HG02571 (cell line): ENCODE measurements around the gene TMEM115.

Experiments used
- ATAC-seq: cut with Tn5 transposase; IDR thresholded peaks from one replicate; pipeline ENCODE4 v1.9.1; 2021; ENCODE audit warnings: mild to moderate bottlenecking, moderate library complexity; ENCODE audit not compliant: unreplicated experiment

The TMEM115 gene

DNA sequence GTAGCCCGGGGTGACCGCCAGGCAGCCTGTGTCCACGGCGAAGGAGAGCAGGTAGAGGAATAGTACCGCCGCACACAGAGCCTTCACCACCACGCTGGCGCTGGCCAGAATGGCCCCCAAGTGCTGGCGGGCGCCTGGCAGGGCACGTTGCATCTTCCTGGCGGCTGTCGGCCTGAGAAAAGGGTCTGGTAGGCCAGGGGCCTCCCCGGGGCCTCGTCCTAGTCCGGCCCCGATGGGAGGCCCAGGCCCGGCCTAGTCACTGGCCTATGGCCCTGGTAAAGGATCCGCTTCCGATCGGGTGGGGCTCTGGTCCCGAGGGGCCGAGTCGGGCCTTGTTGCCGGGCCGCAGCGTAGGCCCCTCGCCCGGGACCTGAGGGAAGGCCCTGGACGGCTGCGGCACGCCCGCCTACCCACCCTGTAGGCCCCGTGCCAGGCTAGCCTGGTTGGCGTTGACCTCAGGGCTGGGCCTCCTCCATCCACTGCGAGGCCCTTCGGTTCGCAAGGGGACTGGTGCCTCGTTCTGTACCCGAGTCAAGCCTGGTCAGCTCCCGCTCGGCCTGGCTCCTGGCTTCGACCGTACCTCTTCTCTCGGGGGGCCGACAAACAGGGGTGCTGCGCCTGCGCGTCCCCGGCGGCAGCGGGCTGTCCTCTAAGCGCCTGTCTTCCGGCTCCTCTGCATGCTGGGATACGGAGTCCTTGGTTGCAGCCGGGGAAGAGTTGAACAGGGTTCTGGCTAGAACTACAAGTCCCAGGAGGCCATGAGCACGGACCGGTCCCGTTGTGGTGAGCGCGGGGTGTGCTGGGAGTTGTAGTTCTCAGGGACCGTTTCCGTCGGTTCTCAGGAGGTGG lies at the start of gene TMEM115:
Gene TMEM115 (minus strand): TSS at position 611 of the 849 bp plus-strand sequence. CDS start 458 bp downstream, at position 153.
- peak; percentile 98 for ATAC-seq

DNA sequence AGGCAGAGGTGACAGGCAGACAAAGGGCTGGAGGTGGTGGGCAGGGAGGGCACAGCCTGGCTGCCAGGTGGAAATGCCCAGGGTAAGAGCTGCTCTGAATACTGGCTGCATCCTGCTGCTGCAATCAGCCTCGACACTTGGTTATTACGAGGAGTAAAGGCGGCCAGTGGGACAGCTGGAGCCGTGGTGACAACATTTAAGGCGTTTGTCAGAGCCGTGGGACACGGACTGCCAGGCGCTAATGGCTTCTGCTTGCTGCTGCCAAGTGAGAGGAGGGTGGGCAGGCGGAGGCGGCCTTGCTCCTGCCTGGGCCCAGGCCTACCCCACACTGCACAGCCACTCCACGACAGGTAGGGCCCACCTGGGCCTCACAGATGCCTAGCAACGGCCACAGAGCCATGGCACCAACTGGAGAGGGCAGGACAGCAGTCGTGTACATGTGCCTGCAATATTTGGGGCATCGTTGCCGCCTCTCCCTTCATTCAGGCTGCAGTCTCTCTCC lies 49.2 kb upstream of the TMEM115 start:
- ATAC-seq: no peak

DNA sequence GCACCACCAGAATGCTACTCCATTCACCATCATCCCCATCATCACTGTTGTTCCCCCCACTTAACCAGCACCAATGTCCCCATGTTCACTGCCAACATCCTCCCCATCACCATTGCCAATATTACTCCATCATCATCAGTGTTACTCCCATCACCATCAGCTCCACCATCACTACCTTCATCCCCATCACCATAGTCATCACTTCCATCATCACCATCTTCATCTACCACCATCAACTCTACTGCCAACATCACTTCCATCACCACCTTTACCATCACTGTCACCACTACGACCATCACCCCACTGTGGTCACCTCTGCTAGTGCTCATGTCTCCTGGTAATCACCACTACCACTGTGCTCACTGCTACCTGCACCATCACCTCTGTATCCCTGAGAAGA lies 47.2 kb upstream of the TMEM115 start:
- ATAC-seq: no peak

GRCh38 chr3:50405249-50405648 lies 45.9 kb upstream of the TMEM115 start:
- ATAC-seq: no peak

GRCh38 chr3:50401978-50402595 lies 42.8 kb upstream of the TMEM115 start:
- ATAC-seq: no peak

DNA sequence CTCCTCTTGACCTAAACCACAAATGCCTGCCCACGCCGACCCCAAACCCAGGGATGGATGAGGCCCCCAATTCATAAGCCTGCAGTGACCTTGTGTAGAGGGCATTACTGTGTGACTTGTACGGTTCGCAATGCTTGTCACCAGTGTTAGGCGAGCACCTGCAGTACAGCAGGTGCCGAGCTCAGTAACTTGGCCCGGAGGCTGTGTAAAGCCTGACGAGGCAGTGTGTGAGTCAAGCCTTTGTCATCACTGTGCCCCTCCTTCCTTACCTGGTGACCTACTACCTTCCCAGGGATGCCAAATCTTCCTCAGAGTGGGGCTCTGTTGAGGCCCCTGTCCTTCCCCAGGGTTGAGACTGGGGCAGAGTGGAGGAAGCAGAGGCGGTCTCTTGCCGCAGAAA lies 37.2 kb upstream of the TMEM115 start:
- ATAC-seq: no peak

DNA sequence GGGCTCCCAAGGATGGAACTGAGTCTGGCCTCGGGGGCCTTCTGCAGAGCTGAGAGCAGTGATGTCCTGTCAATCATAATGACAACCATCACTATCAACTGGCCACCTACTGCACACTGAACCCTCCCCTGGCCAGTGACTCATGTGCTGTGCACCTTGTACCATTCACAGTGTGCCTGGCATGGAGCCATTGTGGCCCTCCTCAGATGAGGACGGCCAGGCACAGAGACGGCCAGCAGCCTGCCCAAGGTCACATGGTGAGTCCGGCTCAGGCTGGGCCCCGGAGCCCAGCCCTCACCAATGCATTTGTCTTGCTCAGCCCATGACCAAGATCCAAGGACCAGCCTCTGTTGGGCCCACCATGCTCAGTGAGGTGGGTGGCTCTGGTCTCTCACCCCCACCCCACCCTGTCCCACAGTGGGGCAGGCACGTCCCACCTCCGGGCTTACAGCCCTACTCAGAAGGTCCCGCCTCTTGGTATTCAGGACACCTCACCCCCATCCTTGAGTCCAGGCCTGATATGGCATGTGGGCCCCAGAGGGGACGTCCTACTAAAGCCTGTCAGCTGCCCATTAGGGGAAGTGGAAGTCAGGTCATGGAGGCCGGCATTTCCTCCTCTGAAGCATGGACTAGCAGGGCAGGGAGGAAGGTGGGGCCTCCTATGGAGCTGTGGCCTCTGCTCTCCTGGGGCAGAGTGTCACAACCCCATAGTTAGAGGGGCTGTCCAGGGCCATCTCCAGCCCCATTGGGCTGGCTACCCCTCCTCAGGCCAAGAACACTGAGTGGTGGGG lies 35.9 kb upstream of the TMEM115 start:
- no peak for ATAC-seq

- no peak for ATAC-seq
Measured at GRCh38 chr3:50393061-50393460, 33.7 kb upstream of the TMEM115 start.

- no peak for ATAC-seq
Measured at GRCh38 chr3:50392101-50392715, 32.9 kb upstream of the TMEM115 start.

GRCh38 chr3:50390508-50391224 lies 31.3 kb upstream of the TMEM115 start:
- no peak for ATAC-seq

DNA sequence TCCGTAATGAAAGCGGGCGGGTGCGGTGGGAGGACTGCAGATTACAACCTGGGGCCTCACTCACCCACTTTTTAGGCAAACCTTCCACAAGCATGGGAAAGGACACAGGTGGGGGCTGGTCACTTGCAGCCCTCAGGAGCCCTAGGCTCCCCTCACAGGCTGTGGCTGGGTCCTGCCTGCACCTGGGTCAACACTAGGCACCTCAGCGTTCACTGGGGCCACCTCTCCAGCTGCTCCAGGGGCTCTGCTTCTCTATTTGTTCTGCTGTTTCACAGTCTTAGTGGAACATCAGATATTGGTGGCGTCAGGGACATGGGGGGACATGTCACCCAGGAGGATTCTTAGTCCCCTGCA lies 30.1 kb upstream of the TMEM115 start:
- no peak for ATAC-seq

DNA sequence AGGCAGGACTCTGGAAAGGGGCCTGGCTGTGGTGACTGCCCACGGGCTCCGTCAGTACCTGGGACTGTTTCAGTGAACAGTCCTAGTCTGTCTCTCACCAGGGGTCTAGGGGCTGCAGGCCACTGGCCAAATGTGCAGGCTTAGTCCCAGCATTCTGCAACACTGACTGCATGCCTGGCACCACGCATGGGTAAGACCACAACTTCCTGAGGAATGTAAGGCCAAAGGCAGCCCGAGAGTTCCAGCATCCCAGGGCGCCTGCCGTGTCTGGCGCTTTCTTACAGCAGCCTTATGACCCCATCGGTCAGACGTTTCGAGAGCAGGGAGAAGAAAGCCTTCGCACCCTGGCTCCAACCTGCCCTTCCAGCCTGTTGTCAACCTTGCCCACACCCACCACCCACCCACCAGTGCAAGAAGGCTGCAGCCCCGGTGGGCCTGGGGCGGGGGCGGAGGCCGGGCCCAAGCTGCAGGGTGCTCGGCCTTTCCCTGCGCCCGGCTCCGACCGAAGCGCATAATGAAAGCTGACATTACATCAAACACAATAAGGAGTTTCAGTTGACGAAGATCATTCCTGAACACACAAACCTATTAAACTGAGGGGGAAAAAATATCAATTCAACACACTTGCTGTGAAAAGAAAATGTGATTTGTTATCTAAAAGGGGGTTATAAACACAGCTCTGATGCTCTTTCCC lies 29.5 kb upstream of the TMEM115 start:
- no peak for ATAC-seq

DNA sequence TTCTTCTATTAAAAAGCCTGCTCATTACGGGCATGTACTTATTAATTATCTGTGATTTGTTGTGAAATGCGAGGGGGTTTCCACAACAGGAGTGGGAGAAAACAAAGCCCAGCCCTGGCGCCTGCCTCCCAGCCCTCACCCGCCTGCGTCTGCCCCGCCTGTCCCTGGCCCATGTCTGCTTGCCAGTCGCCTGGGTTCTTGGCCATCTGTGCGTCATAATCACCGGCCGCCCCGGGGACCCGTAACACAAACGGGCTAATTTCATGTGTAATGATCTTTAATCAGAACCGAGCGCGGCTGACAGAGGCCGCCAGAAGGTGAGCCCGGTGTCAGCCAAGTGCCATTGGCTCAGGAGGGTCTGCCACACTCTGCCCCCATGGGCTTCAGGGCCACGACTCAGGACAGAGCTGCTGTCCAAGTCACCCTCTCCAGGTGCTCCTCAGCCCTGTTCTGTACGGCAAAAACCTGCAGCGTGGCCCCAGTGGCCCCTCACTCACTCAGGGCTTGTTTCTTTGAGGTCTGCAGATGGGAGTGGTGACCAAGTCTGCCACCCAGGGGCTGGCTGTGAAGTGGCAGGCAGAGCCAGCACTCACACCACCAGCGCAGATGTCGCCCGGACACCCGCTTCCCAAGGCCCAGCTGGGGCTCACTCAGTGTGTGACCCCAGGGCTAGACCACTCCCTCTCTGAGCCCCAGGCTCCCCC lies 28.8 kb upstream of the TMEM115 start:
- no peak for ATAC-seq

DNA sequence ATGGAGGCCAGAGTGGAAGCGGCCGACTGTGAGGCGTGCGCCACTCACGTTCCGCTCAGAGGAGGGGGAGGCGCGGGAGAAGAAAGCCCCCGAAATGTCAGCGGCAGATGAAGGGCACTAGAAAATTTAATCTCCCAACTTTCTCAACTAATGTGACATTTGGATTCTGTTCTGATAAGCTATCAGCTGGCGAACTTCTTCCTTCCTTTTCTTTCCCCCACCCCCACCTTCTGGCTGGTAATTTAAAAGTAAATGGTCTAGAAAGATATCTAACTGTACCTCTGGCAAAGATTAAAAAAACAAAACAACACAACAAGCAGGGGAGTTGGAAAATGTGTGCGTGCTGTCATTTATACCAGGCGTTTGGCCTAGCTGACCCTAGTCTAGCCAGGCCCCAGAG lies 26.4 kb upstream of the TMEM115 start:
- no peak for ATAC-seq

GRCh38 chr3:50383750-50384149 lies 24.4 kb upstream of the TMEM115 start:
- ATAC-seq: no peak

DNA sequence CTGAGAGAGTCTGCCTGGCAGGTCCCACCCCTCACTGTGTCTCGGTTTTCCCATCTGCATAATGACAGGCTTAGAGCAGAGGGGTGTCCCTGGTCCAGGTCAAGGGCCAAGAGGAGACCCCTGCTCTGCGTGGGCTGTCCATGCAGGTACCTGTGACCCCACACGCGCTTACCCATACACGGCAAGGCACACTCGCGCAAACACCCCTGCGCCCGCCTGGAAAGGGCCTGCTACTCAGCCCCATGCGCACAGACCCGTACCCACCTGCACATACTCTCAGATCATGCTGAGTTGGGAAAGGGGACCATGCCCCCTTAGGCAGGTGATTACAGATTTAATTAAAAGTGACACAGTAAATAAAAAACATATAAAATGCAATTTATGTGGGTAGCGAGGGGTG lies 23.4 kb upstream of the TMEM115 start:
- ATAC-seq: no peak

- no peak for ATAC-seq
Measured at GRCh38 chr3:50381383-50381782, 22.1 kb upstream of the TMEM115 start.

DNA sequence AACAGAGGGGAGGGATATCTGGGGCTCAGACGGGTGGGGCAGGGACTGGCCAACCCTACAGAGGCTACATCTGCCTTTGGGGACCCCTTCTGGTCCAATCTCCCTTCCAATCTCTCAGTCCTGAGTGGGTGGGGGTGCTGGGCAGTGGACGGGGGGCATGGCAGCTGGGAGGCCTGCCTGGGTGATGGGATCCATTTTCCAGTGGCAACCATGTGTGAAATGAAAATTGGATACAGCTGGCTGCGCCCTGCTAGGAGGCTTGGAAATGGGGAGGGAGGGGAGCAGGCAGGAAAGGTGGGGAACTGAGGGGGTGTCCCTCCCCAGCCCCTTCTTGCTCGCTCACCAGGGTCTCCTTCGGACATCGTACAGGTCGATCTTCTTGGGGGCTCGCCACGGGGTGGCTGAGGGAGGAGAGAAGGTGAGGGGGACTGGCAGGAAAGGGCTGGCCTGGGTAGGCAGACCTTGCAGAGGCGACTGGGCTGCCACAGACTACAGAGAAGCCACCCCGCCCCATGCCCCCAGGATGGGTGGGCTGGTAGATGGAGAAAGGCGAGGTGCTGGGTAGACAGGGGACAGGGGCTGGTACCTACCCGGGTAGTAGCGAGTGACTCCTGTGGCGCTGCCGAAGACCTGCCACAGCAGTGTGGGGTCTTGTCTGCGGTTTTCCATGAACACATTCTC lies 21.2 kb upstream of the TMEM115 start:
- no peak for ATAC-seq

GRCh38 chr3:50378757-50379156 lies 19.4 kb upstream of the TMEM115 start:
- ATAC-seq: no peak
